ENCODE results near the gene EVX2.

The EVX2 gene

DNA sequence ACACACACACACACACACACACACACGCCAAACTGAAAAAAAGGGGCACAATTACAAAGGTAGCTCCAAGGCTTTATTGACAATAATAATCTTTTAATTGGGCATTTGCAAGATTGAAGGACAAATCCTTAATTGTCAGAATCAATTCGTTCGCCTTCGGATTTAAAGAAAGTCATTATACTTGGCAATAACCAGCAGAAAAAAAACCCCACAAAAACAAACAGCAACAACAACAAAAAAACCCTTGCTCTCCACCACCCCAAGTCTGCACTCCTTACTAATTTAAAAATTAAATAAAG is 44.0 kb upstream of the EVX2 start:
- Histone ChIP-seq H3K4me1 (ENCODE audit: control insufficient read depth, insufficient read depth, low read length) (peaks cover 14% of the 10 kb centered on the region), H3K36me3 (ENCODE audit: control insufficient read depth, insufficient read depth, low read length, severe bottlenecking) (no peaks in the 10 kb centered on the region), H3K27me3 (replicated peaks; ENCODE audit: control insufficient read depth, insufficient read depth, low read length) (no peaks in the 10 kb centered on the region), H3K9ac (ENCODE audit: low read length) (peak overlapping the region; percentile 92), H3K4me3 (ENCODE audit: low read length) (peak overlapping the region; percentile 84), H3K9me3 (ENCODE audit: control insufficient read depth, low read length) (no peaks in the 10 kb centered on the region)
- no peak for DNase-seq (ENCODE audit: low read depth)

GRCh38 chr2:176126929-176127773 is 43.4 kb upstream of the EVX2 start:
- peak overlapping the region; percentile 92 for H3K9ac ChIP-seq (ENCODE audit: low read length)
- H3K9me3 ChIP-seq (ENCODE audit: control insufficient read depth, low read length) = no peaks in the 10 kb centered on the region
- H3K27me3 ChIP-seq (replicated peaks; ENCODE audit: control insufficient read depth, insufficient read depth, low read length) = no peaks in the 10 kb centered on the region
- DNase-seq (ENCODE audit: low read depth) = peak; percentile 89
- peaks cover 14% of the 10 kb centered on the region for H3K4me1 ChIP-seq (ENCODE audit: control insufficient read depth, insufficient read depth, low read length)
- H3K4me3 ChIP-seq (ENCODE audit: low read length) = peak overlapping the region; percentile 84
- no peaks in the 10 kb centered on the region for H3K36me3 ChIP-seq (ENCODE audit: control insufficient read depth, insufficient read depth, low read length, severe bottlenecking)

- H3K4me1 ChIP-seq (ENCODE audit: control insufficient read depth, insufficient read depth, low read length) = peaks cover 14% of the 10 kb centered on the region
- H3K4me3 ChIP-seq (ENCODE audit: low read length) = no peak overlapping the region
Measured at GRCh38 chr2:176125772-176126054, 42.0 kb upstream of the EVX2 start.

GRCh38 chr2:176124947-176125771 is 41.4 kb upstream of the EVX2 start:
- H3K9me3 ChIP-seq (ENCODE audit: control insufficient read depth, low read length) = no peaks in the 10 kb centered on the region
- H3K4me3 ChIP-seq (ENCODE audit: low read length) = no peak overlapping the region
- no peaks in the 10 kb centered on the region for H3K36me3 ChIP-seq (ENCODE audit: control insufficient read depth, insufficient read depth, low read length, severe bottlenecking)
- no peak overlapping the region for H3K9ac ChIP-seq (ENCODE audit: low read length)
- H3K4me1 ChIP-seq (ENCODE audit: control insufficient read depth, insufficient read depth, low read length) = peaks cover 14% of the 10 kb centered on the region
- no peak for DNase-seq (ENCODE audit: low read depth)
- H3K27me3 ChIP-seq (replicated peaks; ENCODE audit: control insufficient read depth, insufficient read depth, low read length) = peaks cover 16% of the 10 kb centered on the region

More at GRCh38 chr2:176125772-176126054, 42.0 kb upstream of the EVX2 start:
- no peak overlapping the region for H3K9ac ChIP-seq (ENCODE audit: low read length)
- no peak for DNase-seq (ENCODE audit: low read depth)
- no peaks in the 10 kb centered on the region for H3K36me3 ChIP-seq (ENCODE audit: control insufficient read depth, insufficient read depth, low read length, severe bottlenecking)
- no peaks in the 10 kb centered on the region for H3K9me3 ChIP-seq (ENCODE audit: control insufficient read depth, low read length)
- H3K27me3 ChIP-seq (replicated peaks; ENCODE audit: control insufficient read depth, insufficient read depth, low read length) = peaks cover 11% of the 10 kb centered on the region

GRCh38 chr2:176124110-176124946 is 40.6 kb upstream of the EVX2 start:
- Histone ChIP-seq H3K27me3 (replicated peaks; ENCODE audit: control insufficient read depth, insufficient read depth, low read length) (peaks cover 24% of the 10 kb centered on the region), H3K9me3 (ENCODE audit: control insufficient read depth, low read length) (no peaks in the 10 kb centered on the region), H3K9ac (ENCODE audit: low read length) (peak overlapping the region; percentile 25), H3K36me3 (ENCODE audit: control insufficient read depth, insufficient read depth, low read length, severe bottlenecking) (no peaks in the 10 kb centered on the region), H3K4me3 (ENCODE audit: low read length) (peak overlapping the region; percentile 89), H3K4me1 (ENCODE audit: control insufficient read depth, insufficient read depth, low read length) (peaks cover 14% of the 10 kb centered on the region)
- DNase-seq (ENCODE audit: low read depth) = no peak

GRCh38 chr2:176123411-176124109 is 39.8 kb upstream of the EVX2 start:
- no peak for DNase-seq (ENCODE audit: low read depth)
- no peaks in the 10 kb centered on the region for H3K36me3 ChIP-seq (ENCODE audit: control insufficient read depth, insufficient read depth, low read length, severe bottlenecking)
- H3K9me3 ChIP-seq (ENCODE audit: control insufficient read depth, low read length) = peaks cover under 1% of the 10 kb centered on the region
- peak overlapping the region; percentile 89 for H3K4me3 ChIP-seq (ENCODE audit: low read length)
- peaks cover 14% of the 10 kb centered on the region for H3K4me1 ChIP-seq (ENCODE audit: control insufficient read depth, insufficient read depth, low read length)
- peak overlapping the region; percentile 86 for H3K9ac ChIP-seq (ENCODE audit: low read length)
- peaks cover 30% of the 10 kb centered on the region for H3K27me3 ChIP-seq (replicated peaks; ENCODE audit: control insufficient read depth, insufficient read depth, low read length)

DNA sequence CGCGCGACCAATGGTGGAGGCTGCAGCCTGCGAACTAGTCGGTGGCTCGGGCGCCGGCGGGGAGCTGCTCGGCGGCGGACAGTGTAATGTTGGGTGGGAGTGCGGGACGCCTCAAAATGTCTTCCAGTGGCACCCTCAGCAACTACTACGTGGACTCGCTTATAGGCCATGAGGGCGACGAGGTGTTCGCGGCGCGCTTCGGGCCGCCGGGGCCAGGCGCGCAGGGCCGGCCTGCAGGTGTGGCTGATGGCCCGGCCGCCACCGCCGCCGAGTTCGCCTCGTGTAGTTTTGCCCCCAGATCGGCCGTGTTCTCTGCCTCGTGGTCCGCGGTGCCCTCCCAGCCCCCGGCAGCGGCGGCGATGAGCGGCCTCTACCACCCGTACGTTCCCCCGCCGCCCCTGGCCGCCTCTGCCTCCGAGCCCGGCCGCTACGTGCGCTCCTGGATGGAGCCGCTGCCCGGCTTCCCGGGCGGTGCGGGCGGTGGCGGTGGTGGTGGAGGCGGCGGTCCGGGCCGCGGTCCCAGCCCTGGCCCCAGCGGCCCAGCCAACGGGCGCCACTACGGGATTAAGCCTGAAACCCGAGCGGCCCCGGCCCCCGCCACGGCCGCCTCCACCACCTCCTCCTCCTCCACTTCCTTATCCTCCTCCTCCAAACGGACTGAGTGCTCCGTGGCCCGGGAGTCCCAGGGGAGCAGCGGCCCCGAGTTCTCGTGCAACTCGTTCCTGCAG is 39.1 kb upstream of the EVX2 start, which contains the start of gene HOXD9:
HOXD9 (plus strand) TSS at position 37 of the 728 bp plus-strand sequence; CDS start at position 87, 50 bp downstream.
- no peaks in the 10 kb centered on the region for H3K36me3 ChIP-seq (ENCODE audit: control insufficient read depth, insufficient read depth, low read length, severe bottlenecking)
- H3K4me3 ChIP-seq (ENCODE audit: low read length) = peak within 1 kb of the TSS; percentile 89
- H3K9me3 ChIP-seq (ENCODE audit: control insufficient read depth, low read length) = peaks cover 4% of the 10 kb centered on the region
- H3K9ac ChIP-seq (ENCODE audit: low read length) = peak within 1 kb of the TSS; percentile 86
- peaks cover 37% of the 10 kb centered on the region for H3K27me3 ChIP-seq (replicated peaks; ENCODE audit: control insufficient read depth, insufficient read depth, low read length)
- DNase-seq (ENCODE audit: low read depth) = no peak
- H3K4me1 ChIP-seq (ENCODE audit: control insufficient read depth, insufficient read depth, low read length) = peaks cover 7% of the 10 kb centered on the region

- Histone ChIP-seq H3K9ac (ENCODE audit: low read length) (peak overlapping the region; percentile 86), H3K9me3 (ENCODE audit: control insufficient read depth, low read length) (peaks cover 4% of the 10 kb centered on the region), H3K36me3 (ENCODE audit: control insufficient read depth, insufficient read depth, low read length, severe bottlenecking) (no peaks in the 10 kb centered on the region), H3K4me3 (ENCODE audit: low read length) (peak overlapping the region; percentile 89), H3K4me1 (ENCODE audit: control insufficient read depth, insufficient read depth, low read length) (peaks cover 3% of the 10 kb centered on the region), H3K27me3 (replicated peaks; ENCODE audit: control insufficient read depth, insufficient read depth, low read length) (peaks cover 44% of the 10 kb centered on the region)
- DNase-seq (ENCODE audit: low read depth) = no peak
Measured at GRCh38 chr2:176122052-176122682, 38.4 kb upstream of the EVX2 start.

GRCh38 chr2:176121190-176122051 is 37.7 kb upstream of the EVX2 start:
- Histone ChIP-seq H3K36me3 (ENCODE audit: control insufficient read depth, insufficient read depth, low read length, severe bottlenecking) (no peaks in the 10 kb centered on the region), H3K9ac (ENCODE audit: low read length) (peak overlapping the region; percentile 86), H3K27me3 (replicated peaks; ENCODE audit: control insufficient read depth, insufficient read depth, low read length) (peaks cover 49% of the 10 kb centered on the region), H3K4me3 (ENCODE audit: low read length) (peak overlapping the region; percentile 89), H3K9me3 (ENCODE audit: control insufficient read depth, low read length) (peaks cover 9% of the 10 kb centered on the region), H3K4me1 (ENCODE audit: control insufficient read depth, insufficient read depth, low read length) (peaks cover 5% of the 10 kb centered on the region)
- DNase-seq (ENCODE audit: low read depth) = no peak
